HepG2 (cell line): ENCODE measurements around the gene GRIK2. TPM values are rescaled to one million over a fixed set of nuclear protein-coding genes. Genes with fewer than 3 reads are reported as not detected.

Experiments used
- ATAC-seq: fragments of 200-7000 bp; cut with Tn5 transposase; 3 replicates; pipeline ENCODE4 v1.9.1; 2020; ENCODE audit warnings: mild to moderate bottlenecking, moderate library complexity
- BruUV-seq: library from RNA; stranded (reverse); fragments of 400-500 nt; replicated peaks from 2 replicates; lab custom pipeline; 2021; lab: Mats Ljungman, UMichigan
- CTCF ChIA-PET: fragments of 300-600 bp; formaldehyde crosslinking; extraction: SDS; loops from one replicate; lab custom pipeline; 2021; ENCODE audit warnings: low total read pairs, inconsistent platforms, low intra/inter-chr PET ratio; lab: Yijun Ruan, JAX
- POLR2A ChIA-PET: fragments of 350-600 bp; sonication (Branson Sonifier 250); formaldehyde crosslinking; loops from one replicate; lab custom pipeline; 2020; ENCODE audit warnings: antibody characterized with exemption, inconsistent platforms; lab: Yijun Ruan, JAX
- DNase-seq: peaks from one replicate; pipeline ENCODE4 v3.0.0-alpha.2; 2015; ENCODE audit warnings: low spot score
- FAIRE-seq: peaks from 3 replicates; lab custom pipeline; 2011; peaks lifted over from hg19 to GRCh38; lab: Jason Lieb, UNC
- H2AFZ ChIP-seq: one replicate; pipeline ENCODE4 v1.6.1; 2011; ENCODE audit warnings: low read length, inconsistent platforms
- H3K27ac ChIP-seq: fragments of 300-600 bp; 3 replicates; pipeline ENCODE4 v1.8.0; 2011; ENCODE audit warnings: mixed run types, mild to moderate bottlenecking, mixed read lengths, low read length, inconsistent platforms; ENCODE audit not compliant: insufficient read depth; ENCODE audit errors: extremely low read length
- H3K27me3 ChIP-seq, 2 experiments: fragments of 200-600 bp in 1 of 2; 2 replicates in 1 of 2; 3 replicates in 1 of 2; pipeline versions ENCODE4 v1.6.0 to v1.8.0; 2011; ENCODE audit warnings: low read length in 2 of 2, mild to moderate bottlenecking in 2 of 2, moderate library complexity in 2 of 2, inconsistent platforms in 1 of 2; ENCODE audit not compliant: insufficient read depth in 2 of 2, control insufficient read depth in 1 of 2
- H3K36me3 ChIP-seq, 2 experiments: fragments of 200-600 bp in 1 of 2; replicated peaks in 1 of 2; 2 replicates in 1 of 2; 3 replicates in 1 of 2; pipeline versions ENCODE4 v1.5.1 to v1.8.0; 2011; ENCODE audit warnings: low read length in 2 of 2, inconsistent platforms in 1 of 2; ENCODE audit not compliant: insufficient read depth in 2 of 2, control insufficient read depth in 1 of 2
- H3K4me1 ChIP-seq: 2 replicates; pipeline ENCODE4 v1.5.1; 2012; ENCODE audit warnings: low read length, inconsistent platforms; ENCODE audit not compliant: insufficient read depth
- H3K4me2 ChIP-seq: 2 replicates; pipeline ENCODE4 v1.6.0; 2011; ENCODE audit warnings: low read depth, low read length, inconsistent platforms
- H3K4me3 ChIP-seq, 3 experiments: fragments of 200-600 bp in 1 of 3; sonication (generic), shearing (Covaris generic) in 1 of 3; replicated peaks in 1 of 3; 2 replicates each; pipeline ENCODE4 v1.5.1; 2011 to 2016; ENCODE audit warnings: low read length in 3 of 3, inconsistent platforms in 2 of 3, low read depth in 2 of 3, mild to moderate bottlenecking in 2 of 3, control low read depth in 1 of 3, mixed read lengths in 1 of 3; ENCODE audit not compliant: insufficient read depth in 1 of 3
- H3K79me2 ChIP-seq: one replicate; pipeline ENCODE4 v1.6.1; 2011; ENCODE audit warnings: low read length, inconsistent platforms; ENCODE audit not compliant: insufficient read depth
- H3K9ac ChIP-seq: 2 replicates; pipeline ENCODE4 v1.6.0; 2011; ENCODE audit warnings: mild to moderate bottlenecking, low read depth, low read length, inconsistent platforms; ENCODE audit not compliant: insufficient read depth
- H3K9me3 ChIP-seq: 2 replicates; pipeline ENCODE4 v1.5.1; 2012; ENCODE audit warnings: mild to moderate bottlenecking, low read length
- H4K20me1 ChIP-seq: 2 replicates; pipeline ENCODE4 v1.6.0; 2011; ENCODE audit warnings: inconsistent platforms, mild to moderate bottlenecking, low read length, moderate library complexity; ENCODE audit not compliant: insufficient read depth
- DPF2 ChIP-seq: sonication (generic); formaldehyde crosslinking; IDR thresholded peaks from 2 replicates; pipeline ENCODE4 v1.4.0; 2020; ENCODE audit warnings: mild to moderate bottlenecking, low read depth, missing genetic modification reagents, borderline replicate concordance
- HNRNPK ChIP-seq: fragments of 200-400 bp; formaldehyde crosslinking; IDR thresholded peaks from 2 replicates; pipeline ENCODE4 v1.6.1; 2018; ENCODE audit warnings: low read length, low read depth, moderate library complexity, mild to moderate bottlenecking; ENCODE audit not compliant: poor library complexity, severe bottlenecking
- JARID2 ChIP-seq: sonication (generic); formaldehyde crosslinking; IDR thresholded peaks from 2 replicates; pipeline ENCODE4 v1.8.1; 2023; ENCODE audit warnings: missing genetic modification reagents, inconsistent platforms; ENCODE audit not compliant: insufficient replicate concordance
- MAF1 ChIP-seq: sonication (generic); formaldehyde crosslinking; IDR thresholded peaks from 2 replicates; pipeline ENCODE4 v1.5.0; 2020; ENCODE audit warnings: missing genetic modification reagents, borderline replicate concordance
- NFIC ChIP-seq: IDR thresholded peaks from 2 replicates; pipeline ENCODE4 v1.6.1; 2012; ENCODE audit warnings: mild to moderate bottlenecking, low read length, inconsistent platforms
- NPAS2 ChIP-seq: sonication (generic); formaldehyde crosslinking; IDR thresholded peaks from 2 replicates; pipeline ENCODE4 v1.8.0; 2022; ENCODE audit warnings: mild to moderate bottlenecking, missing genetic modification reagents, borderline replicate concordance
- SNAI1 ChIP-seq: sonication (generic); formaldehyde crosslinking; IDR thresholded peaks from 2 replicates; pipeline ENCODE4 v1.5.0; 2020; ENCODE audit warnings: mild to moderate bottlenecking, missing genetic modification reagents, borderline replicate concordance
- TCF7L2 ChIP-seq: IDR thresholded peaks from 2 replicates; pipeline ENCODE4 v1.6.1; 2011; ENCODE audit warnings: mild to moderate bottlenecking, low read depth, low read length, moderate library complexity
- ZNF296 ChIP-seq: sonication (generic); formaldehyde crosslinking; conservative IDR thresholded peaks from 2 replicates; pipeline ENCODE4 v1.5.0; 2020; ENCODE audit warnings: mild to moderate bottlenecking, missing genetic modification reagents
- ZNF572 ChIP-seq: sonication (generic); formaldehyde crosslinking; IDR thresholded peaks from 2 replicates; pipeline ENCODE4 v1.5.1; 2020; ENCODE audit warnings: mild to moderate bottlenecking, missing genetic modification reagents
- WGBS: methylation state at CpG from one replicate; pipeline ENCODE4 v1.1.6; 2017; ENCODE audit warnings: low lambda C conversion rate; 5-methylcytosine and 5-hydroxymethylcytosine counted together
- in situ Hi-C: cut with HindIII; loops from 2 replicates; pipeline ENCODE4 v1.10.0; 2017; ENCODE audit warnings: low pct_unique_long_range_greater_than_20kb; ENCODE audit not compliant: extremely low pct_ligation_motif_present
- intact Hi-C: fragments of 100-400 bp; cut with micrococcal nuclease; formaldehyde crosslinking; loops from one replicate; pipeline ENCODE4 v1.10.0; 2022; ENCODE audit not compliant: unreplicated experiment
- polyA plus RNA-seq, 8 experiments: library from polyadenylated mRNA; depleted of rRNA in 3 of 8; stranded (reverse) in 7 of 8; unstranded in 1 of 8; fragments of >200 nt; fragmentation: Illumina TruSeq in 4 of 8; extraction: Trizol in 4 of 8; gene quantifications; 2 replicates each; pipeline versions ENCODE4 v1.2.1 to v1.2.3, GENCODE V29; 2011 to 2016; ENCODE audit warnings: low read depth in 4 of 8, missing spikeins in 1 of 8, mixed read lengths in 1 of 8; ENCODE audit not compliant: insufficient read depth in 1 of 8
- total RNA-seq, 5 experiments: library from RNA; depleted of rRNA; stranded (reverse); fragments of >200 nt; fragmentation: Illumina TruSeq; extraction: Trizol; gene quantifications; 2 replicates each; pipeline ENCODE4 v1.2.3, GENCODE V29; 2016; ENCODE audit warnings: low read depth in 1 of 5
- TF ChIP-seq, protein P1 (sequence below): sonication (generic); formaldehyde crosslinking; IDR thresholded peaks from 2 replicates; pipeline ENCODE4 v1.4.0; 2020; ENCODE audit warnings: missing genetic modification reagents
- TF ChIP-seq, protein P2 (sequence below): sonication (generic); formaldehyde crosslinking; IDR thresholded peaks from 2 replicates; pipeline ENCODE4 v1.4.0; 2020; ENCODE audit warnings: mild to moderate bottlenecking, missing genetic modification reagents

GRIK2 gene
- total and polyA plus RNA-seq, 2 of the 13 experiments (the other 11 are each of a cell fraction or from before 2014, with no cell fraction given): not detected

DNA sequence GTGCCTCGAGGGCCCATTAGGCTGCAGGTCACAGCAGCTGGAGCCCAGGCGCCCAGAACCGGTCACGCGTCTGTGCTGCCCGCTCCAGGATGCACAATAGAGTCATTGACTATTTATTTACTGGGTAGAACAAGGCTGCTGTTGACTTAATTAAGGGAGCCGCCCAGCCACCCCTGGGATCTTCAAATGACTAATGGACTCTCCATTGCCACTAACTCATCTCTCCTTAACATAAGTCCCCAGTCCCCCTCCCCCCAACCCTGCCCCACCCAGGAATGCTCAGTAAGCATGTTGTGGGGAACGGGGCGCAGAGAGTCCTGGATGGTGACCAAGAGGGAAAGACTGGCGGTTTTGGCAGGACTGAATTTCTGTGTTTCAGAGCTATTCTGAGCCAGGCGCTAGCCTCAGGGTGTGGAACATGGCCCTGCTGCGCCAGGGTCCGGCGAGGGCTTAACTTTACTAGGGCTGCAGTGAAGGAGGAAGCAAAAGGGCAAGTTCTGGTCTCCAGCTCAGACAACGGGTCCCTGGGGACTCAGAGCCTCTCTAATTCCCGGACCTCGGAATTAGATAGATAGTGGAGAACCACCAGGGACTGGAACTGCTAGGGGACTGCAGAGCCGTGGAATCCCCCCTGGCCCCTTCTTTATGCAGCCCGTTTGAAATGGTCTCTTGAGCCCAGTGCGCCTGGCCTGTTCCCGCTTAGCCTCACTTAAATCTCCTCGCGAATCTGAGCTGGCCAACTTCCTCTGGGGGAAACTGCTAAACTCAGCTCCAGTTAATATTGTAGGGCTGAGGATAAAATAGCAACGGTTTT lies 1.5 kb upstream of the GRIK2 start:
- DNase-seq (no peak), ATAC-seq (no peak), FAIRE-seq (no peak)
- Histone ChIP-seq H3K9ac (no peak overlapping the region), H3K9me3 (no peaks in the 10 kb centered on the region), H3K4me2 (no peak overlapping the region), H3K79me2 (no peaks in the 10 kb centered on the region), H2AFZ (no peak overlapping the region), H3K36me3 (no peaks in the 10 kb centered on the region), H3K27me3 (peaks cover 5 to 29% of the 10 kb centered on the region in 2 experiments), H4K20me1 (no peaks in the 10 kb centered on the region), H3K4me1 (no peaks in the 10 kb centered on the region), H3K27ac (no peak overlapping the region), H3K4me3 (no peak overlapping the region)
- no TSS peak for BruUV-seq
- POLR2A ChIA-PET: no interaction called here
- in situ Hi-C loops: no loop called here
- intact Hi-C loops: no loop called here
- WGBS: 12% methylated on average over 10 of the region's 24 CpGs
- CTCF ChIA-PET: no interaction called here
- TF ChIP-seq ZNF572 (no peak), TCF7L2 (no peak), HNRNPK (no peak), MAF1 (no peak), ZNF296 (no peak), NPAS2 (CRISPR knock-in tag) (no peak), JARID2 (CRISPR knock-in tag) (no peak), DPF2 (CRISPR knock-in tag) (no peak), NFIC (no peak), SNAI1 (CRISPR knock-in tag) (no peak)
- TF ChIP-seq, protein P1, sequence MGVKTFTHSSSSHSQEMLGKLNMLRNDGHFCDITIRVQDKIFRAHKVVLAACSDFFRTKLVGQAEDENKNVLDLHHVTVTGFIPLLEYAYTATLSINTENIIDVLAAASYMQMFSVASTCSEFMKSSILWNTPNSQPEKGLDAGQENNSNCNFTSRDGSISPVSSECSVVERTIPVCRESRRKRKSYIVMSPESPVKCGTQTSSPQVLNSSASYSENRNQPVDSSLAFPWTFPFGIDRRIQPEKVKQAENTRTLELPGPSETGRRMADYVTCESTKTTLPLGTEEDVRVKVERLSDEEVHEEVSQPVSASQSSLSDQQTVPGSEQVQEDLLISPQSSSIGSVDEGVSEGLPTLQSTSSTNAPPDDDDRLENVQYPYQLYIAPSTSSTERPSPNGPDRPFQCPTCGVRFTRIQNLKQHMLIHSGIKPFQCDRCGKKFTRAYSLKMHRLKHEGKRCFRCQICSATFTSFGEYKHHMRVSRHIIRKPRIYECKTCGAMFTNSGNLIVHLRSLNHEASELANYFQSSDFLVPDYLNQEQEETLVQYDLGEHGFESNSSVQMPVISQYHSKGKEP: no peak
- TF ChIP-seq, protein P2, sequence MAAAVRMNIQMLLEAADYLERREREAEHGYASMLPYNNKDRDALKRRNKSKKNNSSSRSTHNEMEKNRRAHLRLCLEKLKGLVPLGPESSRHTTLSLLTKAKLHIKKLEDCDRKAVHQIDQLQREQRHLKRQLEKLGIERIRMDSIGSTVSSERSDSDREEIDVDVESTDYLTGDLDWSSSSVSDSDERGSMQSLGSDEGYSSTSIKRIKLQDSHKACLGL (CRISPR knock-in tag): no peak
